ENCODE measurements around the gene SV2C. TPM values are rescaled to one million over a fixed set of nuclear protein-coding genes. Genes with fewer than 3 reads are reported as not detected.

The SV2C gene
- total RNA-seq, 2 donors from 2014 or later: 0.14 TPM

- no peak for ATAC-seq (ENCODE audit: insufficient number of reproducible peaks, low FRiP score, low read depth)
- no peaks in the 10 kb centered on the region for H3K27me3 ChIP-seq (replicated peaks; ENCODE audit: insufficient read depth)
- no peak for TF ChIP-seq CTCF (IDR thresholded peaks at IDR 0.05)
- no peaks in the 10 kb centered on the region for H3K36me3 ChIP-seq
- no peaks in the 10 kb centered on the region for H3K4me1 ChIP-seq (ENCODE audit: control insufficient read depth in 1 of 2, low read depth in 2 of 2)
- H3K9me3 ChIP-seq: no peaks in the 10 kb centered on the region
- DNase-seq (ENCODE audit: low spot score): no peak
- H3K4me3 ChIP-seq: no peak overlapping the region
- no peak overlapping the region for H3K27ac ChIP-seq
Measured at GRCh38 chr5:76250463-76250862, 167.3 kb downstream of the SV2C start.

- H3K4me1 ChIP-seq (ENCODE audit: control insufficient read depth in 1 of 2, low read depth in 2 of 2): no peaks in the 10 kb centered on the region
- no peaks in the 10 kb centered on the region for H3K27me3 ChIP-seq (replicated peaks; ENCODE audit: insufficient read depth)
- H3K36me3 ChIP-seq: no peaks in the 10 kb centered on the region
- ATAC-seq (ENCODE audit: insufficient number of reproducible peaks, low FRiP score, low read depth) (no peak), DNase-seq (ENCODE audit: low spot score) (no peak)
- no peaks in the 10 kb centered on the region for H3K9me3 ChIP-seq
- TF ChIP-seq CTCF (IDR thresholded peaks at IDR 0.05): no peak
- no peak overlapping the region for H3K27ac ChIP-seq
- no peak overlapping the region for H3K4me3 ChIP-seq
Measured at GRCh38 chr5:76251656-76252055, 168.5 kb downstream of the SV2C start.

- Histone ChIP-seq H3K36me3 (no peaks in the 10 kb centered on the region), H3K27me3 (replicated peaks; ENCODE audit: insufficient read depth) (no peaks in the 10 kb centered on the region), H3K4me1 (ENCODE audit: control insufficient read depth in 1 of 2, low read depth in 2 of 2) (no peaks in the 10 kb centered on the region), H3K9me3 (no peaks in the 10 kb centered on the region), H3K27ac (no peak overlapping the region), H3K4me3 (no peak overlapping the region)
- DNase-seq (ENCODE audit: low spot score): no peak
- ATAC-seq (ENCODE audit: insufficient number of reproducible peaks, low FRiP score, low read depth): no peak
- no peak for TF ChIP-seq CTCF (IDR thresholded peaks at IDR 0.05)
Measured at GRCh38 chr5:76252437-76252836, 169.3 kb downstream of the SV2C start.

- Histone ChIP-seq H3K9me3 (no peaks in the 10 kb centered on the region), H3K36me3 (no peaks in the 10 kb centered on the region), H3K27me3 (replicated peaks; ENCODE audit: insufficient read depth) (no peaks in the 10 kb centered on the region), H3K4me1 (ENCODE audit: control insufficient read depth in 1 of 2, low read depth in 2 of 2) (no peaks in the 10 kb centered on the region), H3K4me3 (no peak overlapping the region), H3K27ac (no peak overlapping the region)
- ATAC-seq (ENCODE audit: insufficient number of reproducible peaks, low FRiP score, low read depth) (peak; percentile 20), DNase-seq (ENCODE audit: low spot score) (no peak)
- TF ChIP-seq CTCF (IDR thresholded peaks at IDR 0.05): no peak
Measured at GRCh38 chr5:76256116-76256889, 173.1 kb downstream of the SV2C start.

- H3K36me3 ChIP-seq: no peaks in the 10 kb centered on the region
- no peak for TF ChIP-seq CTCF (IDR thresholded peaks at IDR 0.05)
- DNase-seq (ENCODE audit: low spot score) (no peak), ATAC-seq (ENCODE audit: insufficient number of reproducible peaks, low FRiP score, low read depth) (no peak)
- H3K4me1 ChIP-seq (ENCODE audit: control insufficient read depth in 1 of 2, low read depth in 2 of 2): no peaks in the 10 kb centered on the region
- H3K4me3 ChIP-seq: no peak overlapping the region
- H3K9me3 ChIP-seq: no peaks in the 10 kb centered on the region
- no peak overlapping the region for H3K27ac ChIP-seq
- H3K27me3 ChIP-seq (replicated peaks; ENCODE audit: insufficient read depth): no peaks in the 10 kb centered on the region
Measured at GRCh38 chr5:76257225-76257833, 174.1 kb downstream of the SV2C start.

Data from thoracic aorta (tissue), 2 donors.